Measurements from ENCODE around the gene GABBR2. TPM values are rescaled to one million over a fixed set of nuclear protein-coding genes. Genes with fewer than 3 reads are reported as not detected.
"Not testable (repeated sequence)": the region's sequence is repeated elsewhere in the genome, so short reads cannot be mapped to it uniquely, and the experiment has no call there.

Gene GABBR2
- total RNA-seq, 1 donor from 2014 or later, result not detected

DNA sequence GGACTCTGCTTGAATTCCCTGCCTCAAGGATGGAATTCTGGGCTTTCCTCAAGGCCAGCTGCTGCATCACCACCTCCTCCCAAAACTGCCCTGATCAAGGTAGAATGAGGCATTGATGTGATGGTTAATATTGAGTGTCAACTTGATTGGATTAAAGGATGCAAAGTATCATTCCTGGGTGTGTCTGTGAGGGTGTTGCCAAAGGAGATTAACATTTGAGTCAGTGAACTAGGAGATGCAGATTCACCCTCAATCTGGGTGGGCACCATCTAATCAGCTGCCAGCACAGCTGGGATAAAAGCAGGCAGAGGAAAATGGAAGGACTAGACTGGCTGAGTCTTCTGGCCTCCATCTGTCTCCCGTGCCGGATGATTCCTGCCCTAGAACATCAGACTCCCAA is 23.9 kb downstream of the GABBR2 start:
- not testable (repeated sequence) for ATAC-seq

DNA sequence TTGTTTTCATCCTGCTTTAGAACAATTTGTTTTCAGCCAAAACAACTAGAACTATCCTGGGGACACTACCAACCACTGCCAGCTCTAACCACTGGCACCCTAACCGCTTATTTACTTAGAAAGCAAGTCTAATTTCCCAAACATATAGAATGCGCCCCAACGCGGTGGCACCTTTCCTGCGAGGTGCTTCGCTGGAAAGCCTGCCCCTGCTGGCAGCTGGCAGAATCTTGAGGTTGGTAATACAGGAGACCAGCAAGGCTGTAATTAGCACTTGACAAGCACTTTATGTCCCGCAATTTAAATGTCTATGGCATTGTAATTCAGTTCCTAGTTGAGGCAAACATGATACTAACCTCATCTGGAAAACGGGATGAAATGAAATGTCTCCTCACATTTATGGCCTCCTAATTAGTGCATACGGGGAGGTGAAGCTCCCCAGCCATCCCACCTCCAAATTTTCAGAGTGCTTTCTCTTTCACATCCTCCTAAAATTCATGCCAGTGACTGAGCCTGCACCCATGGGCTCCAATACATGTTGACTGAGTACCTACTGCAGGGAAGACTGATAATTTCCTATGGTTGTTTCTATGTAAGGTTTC is 30.4 kb downstream of the GABBR2 start:
- ATAC-seq, result no peak

DNA sequence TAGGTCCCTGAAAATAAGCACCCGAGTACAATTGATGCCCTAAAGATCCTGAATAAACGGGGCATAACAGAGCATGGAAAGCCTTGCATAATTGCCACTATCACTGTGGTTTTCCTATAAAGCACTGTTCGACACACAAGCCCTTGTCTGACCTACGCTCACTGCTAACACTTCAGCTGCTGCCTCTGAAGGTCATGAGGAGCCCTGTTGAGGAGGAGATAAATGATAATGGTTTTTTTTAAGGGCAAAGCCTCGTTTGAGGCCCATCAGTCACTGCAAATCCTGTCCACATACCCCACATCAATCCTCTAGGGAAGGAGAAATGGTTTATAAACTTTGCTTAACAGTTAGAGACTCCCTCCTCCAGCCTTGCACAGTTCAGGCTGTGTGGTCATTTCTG is 35.1 kb downstream of the GABBR2 start:
- ATAC-seq, result no peak

DNA sequence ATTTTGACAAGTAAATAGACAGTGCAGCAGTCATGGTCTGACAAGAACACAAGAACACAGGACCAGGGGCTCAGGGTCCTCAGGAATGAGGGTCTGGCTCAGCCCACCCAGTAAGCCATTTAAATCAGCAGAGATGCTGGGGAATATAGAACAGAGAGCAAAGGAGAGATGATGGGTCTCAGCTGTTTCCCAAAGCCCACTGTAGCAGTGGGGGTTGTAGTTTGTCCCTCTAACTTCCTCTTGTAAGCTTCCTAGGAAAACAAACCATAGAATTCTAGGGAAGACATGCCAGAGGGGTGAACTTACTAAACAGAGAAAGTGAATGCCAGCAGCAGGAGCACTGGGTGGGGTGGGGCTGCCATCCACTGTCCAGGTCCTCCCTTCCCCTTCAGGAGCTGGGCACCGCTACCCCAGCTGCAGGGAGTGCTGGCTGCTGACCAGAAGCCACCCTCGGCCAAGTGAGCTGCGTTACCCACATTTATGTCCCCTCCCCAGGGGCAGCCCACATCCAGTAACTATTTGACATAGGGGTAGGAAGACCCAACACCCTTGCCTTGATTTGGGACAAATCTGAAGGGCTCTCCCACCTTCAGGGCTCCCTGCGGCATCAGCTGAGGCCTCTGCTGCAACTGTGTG is 41.6 kb downstream of the GABBR2 start:
- no peak for ATAC-seq

DNA sequence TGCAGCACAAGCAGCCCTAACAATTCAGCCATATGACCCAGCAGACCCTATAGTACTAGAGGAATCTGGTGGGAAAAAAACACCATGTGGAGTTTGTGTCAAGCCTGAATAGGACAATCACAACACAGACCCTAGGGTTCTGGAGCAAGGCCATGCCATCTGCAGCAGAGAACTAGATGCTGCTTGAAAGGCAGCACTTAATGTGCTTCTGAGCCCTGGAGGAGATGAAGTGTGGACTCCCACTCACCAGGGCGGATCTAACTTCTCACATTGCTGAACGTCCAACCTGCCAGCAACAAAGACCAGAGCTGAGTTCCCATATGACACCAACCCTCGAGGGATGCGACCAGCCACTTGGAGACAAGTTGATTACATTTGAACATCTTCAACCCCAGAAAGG is 43.2 kb downstream of the GABBR2 start:
- no peak for ATAC-seq

DNA sequence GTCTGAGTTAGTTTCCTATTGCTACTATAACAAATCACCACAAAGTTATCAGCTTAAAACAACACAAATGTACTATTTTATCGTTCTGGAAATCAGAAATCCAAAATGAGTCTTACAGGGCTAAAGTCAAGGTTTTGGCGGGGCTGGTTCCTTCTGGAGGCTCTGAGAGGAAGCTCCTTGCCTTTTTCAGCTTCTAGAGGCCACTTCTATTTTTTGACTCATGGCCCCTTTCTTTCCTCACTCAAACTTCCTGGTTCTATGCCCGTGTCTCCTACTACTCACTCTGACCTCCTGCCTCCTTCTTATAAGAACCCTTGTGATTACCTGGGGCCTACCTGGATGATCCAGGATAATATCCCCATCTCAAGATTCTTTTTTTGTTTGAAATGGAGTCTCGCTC is 48.2 kb downstream of the GABBR2 start:
- no peak for ATAC-seq

DNA sequence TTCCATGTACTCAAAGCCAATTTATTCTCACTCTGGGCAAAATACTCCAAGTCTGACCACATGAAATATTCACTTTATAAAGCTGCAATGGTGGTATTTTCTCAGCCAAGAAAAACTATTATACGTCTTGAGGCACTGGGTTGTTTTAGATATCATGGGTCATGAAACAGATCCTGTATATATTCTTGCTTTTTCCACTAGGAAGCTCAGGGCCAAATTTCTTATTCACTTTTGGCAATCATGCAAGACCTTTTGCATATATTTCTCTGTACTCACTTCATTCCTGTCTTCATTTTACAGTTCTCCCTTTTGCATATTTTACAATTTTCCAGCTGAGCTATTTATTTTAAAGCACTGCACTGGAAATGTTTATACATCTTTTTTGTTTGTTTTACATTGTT is 49.8 kb downstream of the GABBR2 start:
- ATAC-seq, result no peak

DNA sequence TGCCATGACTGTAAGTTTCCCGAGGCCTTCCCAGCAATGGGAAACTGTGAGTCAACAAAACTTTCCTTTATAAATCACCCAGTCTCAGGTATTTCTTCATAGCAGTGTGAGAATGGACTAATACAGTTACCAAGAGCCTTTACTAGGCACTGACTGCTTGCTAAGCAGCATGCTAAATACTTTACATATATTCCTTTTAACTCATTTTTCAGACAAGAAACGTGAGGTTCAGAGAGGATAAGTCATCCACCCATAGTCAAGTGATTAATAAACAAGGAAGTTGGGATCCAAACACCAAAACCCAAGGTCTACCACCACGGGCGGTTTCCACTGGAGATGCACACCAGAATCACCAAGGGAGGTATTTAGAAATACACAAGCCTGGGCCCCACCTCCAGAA is 50.8 kb downstream of the GABBR2 start:
- no peak for ATAC-seq

DNA sequence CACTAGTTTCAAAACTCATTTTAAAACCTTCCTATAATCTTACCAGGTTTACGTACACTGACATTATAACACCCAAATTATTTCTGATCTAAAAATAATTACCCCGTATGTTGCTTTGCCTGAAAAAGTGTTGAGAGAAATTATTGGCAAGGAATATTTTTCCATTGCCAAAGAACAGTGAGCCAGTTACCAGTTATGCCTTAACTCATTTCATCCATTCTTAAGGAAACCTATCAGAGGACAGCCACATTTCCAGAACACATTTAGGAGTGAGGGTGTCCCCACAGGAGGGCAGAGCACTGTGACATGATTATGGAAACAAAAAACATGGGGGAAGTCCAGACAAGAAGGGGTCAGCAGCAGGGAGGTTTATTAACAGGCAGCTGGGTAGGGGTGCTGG is 52.2 kb downstream of the GABBR2 start:
- no peak for ATAC-seq

DNA sequence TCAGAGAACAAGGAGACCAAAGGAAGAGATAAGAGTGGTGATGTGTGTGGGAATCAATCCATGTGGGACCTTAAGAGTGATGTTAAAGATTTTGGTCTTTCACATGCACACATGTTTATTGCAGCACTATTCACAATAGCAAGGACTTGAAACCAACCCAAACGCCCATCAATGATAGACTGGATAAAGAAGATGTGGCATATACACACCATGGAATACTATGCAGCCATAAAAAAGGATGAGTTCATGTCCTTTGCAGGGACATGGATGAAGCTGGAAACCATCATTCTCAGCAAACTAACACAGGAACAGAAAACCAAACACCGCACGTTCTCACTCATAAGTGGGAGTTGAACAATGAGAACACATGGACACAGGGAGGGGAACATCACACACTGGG is 53.3 kb downstream of the GABBR2 start:
- ATAC-seq, result not testable (repeated sequence)

DNA sequence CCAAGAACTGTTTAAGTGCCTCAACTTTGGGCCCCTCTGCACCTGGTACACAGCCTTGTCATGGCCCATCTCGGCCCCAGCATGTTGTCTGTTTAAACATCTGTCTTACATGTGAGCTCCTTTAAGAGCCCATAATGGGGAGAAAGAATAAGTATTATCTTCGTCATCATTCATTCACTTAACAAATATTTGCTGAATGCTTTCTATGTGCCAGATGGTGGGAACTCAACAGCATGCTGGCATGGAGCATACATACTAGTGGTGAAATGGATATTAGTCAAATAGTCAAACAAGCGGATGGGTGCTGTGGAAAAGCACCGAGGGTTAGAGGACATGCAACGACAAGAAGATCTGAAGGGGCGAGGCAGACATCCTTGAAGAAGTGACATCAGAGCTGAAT is 54.5 kb downstream of the GABBR2 start:
- ATAC-seq, result no peak

DNA sequence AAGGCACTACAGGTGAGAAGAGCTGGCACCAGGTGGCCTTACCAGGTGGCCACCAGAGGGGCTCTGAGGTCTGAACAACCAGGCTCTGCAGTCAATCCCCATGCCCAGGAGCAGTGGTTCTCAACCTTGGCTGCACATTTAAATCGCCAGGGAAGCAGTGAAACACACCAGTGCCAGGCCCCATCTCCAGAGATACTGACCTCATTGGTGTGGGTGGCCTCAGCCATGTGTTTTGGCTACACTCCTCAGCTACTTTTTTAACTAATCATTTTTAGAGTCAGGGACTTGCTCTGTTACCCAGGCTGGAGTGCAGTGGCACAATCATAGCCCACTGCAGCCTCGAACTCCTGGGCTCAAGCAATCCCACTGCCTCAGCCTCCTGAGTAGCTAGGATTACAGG is 56.0 kb downstream of the GABBR2 start:
- ATAC-seq, result no peak

DNA sequence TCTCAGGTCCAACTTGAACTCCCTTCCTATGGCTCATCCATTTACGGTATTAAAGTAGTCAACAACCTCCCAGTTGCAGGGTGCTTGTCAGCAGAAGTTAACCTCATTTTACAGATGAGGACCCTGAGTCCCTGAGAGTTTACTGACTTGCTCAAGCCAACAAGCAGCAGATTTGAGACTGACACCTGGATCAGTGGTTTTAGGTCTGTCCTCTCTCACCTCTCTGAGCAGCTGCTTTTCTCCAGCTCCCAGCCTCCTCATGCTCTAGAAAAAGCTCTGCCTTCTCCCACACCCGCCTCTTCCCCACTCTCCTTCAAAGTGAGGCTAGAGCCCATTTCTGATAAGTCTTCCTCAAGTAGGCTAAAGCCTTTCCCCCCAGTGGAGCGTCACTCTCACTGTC is 56.4 kb downstream of the GABBR2 start:
- ATAC-seq, result no peak

DNA sequence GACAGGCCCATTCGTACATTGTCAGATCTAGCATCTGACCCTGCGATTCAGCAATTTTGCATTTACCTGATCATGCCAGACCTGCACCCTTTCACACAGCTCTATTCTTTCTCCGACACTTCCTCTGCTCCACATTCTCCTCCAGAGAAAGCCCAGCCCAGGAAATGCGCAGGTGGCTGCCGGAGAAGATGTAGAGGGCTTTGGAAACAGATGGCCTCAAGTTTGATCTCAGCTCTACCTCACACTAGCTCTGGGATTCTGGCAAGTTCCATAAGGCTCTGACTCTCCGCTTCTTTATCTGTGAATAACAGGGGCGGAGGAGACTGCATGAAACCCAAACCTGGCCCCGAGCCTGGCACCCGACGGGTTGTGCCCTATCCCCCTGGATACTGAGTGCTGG is 61.5 kb downstream of the GABBR2 start:
- ATAC-seq, result no peak

DNA sequence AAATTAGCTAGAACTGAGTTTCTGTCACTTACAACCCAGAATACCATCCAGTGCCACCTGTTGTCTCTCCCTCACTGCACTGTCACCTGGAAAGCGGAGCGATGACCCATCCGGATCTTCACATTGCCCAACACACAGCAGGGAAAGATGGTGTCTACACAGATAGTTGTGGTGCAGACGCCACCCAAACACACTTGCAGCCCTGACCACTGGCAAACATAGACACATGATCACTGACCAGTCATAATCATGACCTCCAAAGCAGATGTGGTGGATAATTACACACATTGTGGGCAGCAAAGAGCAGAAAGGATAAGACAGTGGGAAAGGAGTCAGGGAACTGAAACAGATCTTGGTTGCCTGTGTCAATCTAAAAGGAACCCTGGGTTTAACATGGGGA is 64.7 kb downstream of the GABBR2 start:
- no peak for ATAC-seq

DNA sequence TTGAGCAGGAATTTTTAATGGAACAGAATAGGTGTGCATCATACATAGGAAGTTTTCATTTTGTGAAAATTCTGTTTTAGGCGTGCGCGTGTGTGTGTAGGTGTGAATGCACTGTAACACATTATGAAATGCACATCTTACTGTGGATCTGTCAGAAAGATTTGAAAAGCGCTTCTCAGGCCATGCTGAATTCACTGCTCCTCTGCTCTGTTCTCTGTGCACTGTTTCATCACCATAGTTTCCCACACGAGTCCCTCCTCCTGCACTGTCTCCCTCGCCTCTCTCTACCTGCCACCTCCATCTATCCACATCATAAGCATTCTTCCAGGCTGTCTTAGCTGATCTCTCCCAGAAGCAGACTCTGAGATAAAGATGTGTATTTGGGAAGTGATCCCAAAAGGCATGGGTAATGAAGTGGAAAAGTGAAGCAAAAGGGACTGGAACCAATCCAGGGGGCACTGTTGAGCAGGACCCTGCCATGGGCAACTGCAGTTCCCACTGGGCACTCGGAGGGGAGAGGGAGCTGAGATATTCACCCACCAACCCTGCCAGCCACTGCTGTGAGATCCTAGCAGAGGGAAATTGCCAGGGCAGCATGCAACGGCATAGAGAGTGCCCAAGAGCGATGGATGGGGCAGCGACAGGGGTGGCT is 65.9 kb downstream of the GABBR2 start:
- no peak for ATAC-seq

DNA sequence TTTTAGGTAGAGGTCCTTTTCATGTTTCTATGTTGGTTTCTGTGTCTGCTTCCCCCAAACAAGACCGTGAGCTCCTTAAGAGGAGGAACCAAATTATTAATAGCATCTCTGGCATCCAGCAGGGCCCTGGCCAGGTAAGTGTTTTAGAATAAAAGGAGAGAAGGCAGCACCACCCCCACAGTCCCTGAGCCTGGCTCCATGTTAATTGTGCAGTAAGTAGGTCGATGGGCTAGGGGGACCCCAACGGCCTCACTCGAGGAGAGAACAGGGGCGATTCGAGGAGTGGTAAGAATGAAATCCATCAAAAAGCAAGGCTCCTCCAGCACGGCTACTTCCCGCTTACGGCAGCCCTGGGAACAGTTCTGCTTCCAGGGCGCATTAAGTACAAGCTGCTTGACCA is 67.0 kb downstream of the GABBR2 start:
- ATAC-seq, result no peak

DNA sequence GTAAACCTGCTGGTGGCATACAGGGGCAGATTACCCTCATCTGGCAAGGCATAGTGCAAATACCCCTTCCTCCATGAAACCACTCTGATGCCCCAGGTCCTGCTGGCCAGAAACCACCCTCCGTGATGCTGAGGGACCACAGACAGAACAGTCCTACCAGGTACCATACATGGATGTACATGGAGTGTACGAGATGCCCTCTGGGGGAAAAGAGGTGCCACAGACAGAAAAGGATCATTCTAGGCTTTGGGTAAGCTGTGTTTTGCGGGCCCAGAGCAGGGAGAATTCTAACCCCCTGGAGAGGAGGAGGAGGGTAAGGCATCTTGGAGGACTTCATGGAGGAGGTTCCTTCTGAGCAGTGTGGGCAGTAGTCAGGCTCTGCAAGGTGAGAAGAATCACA is 68.3 kb downstream of the GABBR2 start:
- ATAC-seq, result no peak

DNA sequence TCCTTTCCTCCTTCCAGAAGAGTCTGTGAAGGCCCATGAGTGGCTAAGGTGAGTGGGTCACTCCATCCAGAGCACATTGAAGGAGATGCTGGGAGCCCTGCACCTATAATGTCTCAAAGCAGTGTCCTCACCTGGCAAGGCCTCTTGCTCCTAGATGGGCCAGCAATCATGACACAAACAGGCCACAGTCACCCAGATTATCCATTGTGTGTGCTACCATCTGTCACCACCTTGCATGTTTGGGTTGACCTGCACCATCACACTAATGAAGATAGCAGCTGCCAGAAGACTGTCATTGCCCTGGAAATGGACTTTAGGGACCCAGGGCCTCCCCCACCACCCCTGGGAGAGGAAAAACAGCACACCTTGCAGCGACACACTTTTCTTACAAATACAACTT is 69.6 kb downstream of the GABBR2 start:
- no peak for ATAC-seq

DNA sequence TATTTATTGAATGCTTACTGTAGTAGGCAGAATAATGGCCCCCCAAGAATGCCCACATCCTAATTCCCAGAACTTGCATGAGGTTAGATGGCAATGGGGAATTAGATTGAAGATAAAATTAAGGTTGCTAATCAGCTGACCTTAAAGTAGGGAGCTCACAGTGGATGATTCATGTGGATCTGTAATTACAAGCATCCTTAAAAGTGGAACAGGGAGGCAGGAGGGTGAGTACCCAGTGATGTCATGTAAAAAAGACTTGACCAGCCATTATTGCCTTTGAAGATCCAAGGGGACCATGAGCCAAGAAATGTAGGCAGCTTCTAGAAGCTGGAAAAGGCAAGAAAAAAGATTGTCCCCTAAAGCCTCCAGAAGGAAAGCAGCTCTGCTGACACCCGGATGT is 71.4 kb downstream of the GABBR2 start:
- ATAC-seq, result no peak

DNA sequence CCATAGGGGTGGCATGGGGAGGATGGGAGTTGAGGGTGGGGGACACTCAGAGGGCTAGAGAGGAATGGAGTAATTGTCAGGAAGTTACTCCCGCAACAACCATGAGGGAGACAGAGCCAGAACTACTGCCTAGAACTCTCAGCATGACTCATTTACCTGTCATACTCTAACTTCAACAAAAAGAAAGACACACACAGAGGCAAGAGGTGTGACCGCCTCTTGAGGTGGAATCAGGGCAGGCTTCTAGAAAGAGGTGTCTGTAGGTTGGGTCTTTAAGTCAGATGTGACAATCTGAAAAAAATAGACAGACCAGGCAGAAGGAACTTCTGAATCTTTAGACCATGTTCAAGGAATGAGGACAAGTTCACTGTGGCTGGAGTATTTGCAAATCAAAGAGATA is 73.4 kb downstream of the GABBR2 start:
- ATAC-seq, result peak; percentile 79

DNA sequence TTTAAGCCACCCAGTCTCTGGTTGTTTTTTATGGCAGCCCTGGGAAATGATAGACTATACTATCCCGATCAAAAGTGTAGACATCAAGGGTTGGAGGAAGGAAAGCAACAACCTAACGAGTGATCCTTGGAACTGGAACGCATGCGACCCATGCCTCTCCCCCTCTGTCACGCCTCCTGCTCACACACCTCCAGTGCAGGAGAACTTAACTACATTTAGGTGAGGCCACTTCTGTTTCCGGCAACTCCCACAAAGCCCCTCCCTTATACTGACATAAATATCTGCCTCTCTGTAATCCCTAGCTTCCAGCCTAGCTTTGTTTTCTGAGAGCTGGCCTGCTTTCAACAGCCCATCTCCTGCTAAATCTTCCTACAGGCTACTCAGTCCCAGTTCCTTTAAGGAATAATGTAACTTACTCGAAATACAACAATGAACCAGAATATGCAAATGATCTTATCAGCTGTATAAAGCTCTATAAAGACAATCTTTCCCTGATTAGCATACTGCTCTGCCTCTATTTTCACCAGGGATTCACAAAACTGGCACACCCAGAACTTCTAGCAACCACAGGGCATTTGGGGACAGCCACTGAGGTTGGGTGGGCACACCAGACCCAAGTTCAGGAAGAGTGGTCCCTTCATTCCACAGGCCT is 73.9 kb downstream of the GABBR2 start:
- peak; percentile 44 for ATAC-seq

DNA sequence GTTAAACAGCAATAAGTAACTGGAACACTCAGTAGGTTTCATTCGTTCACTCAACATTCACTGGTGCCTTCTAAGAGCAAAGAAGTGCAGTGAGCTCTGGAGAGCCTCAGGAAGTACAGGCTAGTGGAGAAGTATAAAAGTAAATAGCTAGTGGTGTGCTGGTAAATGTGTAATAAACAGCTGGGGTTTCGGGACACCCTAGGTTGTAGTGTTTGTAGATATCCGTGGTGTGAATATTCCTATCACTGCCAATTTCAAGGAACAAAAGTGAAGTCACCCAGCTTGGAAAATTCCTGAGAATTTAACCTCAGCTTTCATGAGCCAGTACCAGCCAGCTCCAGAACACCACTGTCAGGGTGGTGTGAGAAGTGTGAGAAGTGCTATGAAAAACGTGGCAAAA is 75.9 kb downstream of the GABBR2 start:
- no peak for ATAC-seq

DNA sequence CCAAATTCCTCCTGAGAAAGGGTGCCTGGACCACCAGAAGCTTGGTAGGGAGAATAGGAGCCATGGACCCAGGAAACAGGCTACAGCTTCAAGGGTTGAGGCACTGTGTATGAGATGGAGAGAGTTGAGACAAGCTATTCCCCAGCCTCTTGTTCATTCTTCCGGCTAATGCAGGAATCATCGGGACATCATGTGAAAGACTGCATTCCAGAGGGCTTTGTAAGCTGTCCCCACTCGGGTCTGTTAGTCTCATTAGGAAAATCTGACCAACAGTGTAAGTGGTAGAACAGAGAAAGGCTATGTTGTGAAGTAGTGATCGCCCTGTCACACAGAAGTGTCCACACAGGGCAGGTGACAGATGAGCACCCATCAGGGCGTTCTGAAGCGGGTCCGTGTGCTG is 81.4 kb downstream of the GABBR2 start:
- no peak for ATAC-seq
